Lower leg skin (tissue), 4 donors: ENCODE data around the gene AKT3. TPM values are rescaled to one million over a fixed set of nuclear protein-coding genes. Genes with fewer than 3 reads are reported as not detected.

Experiments used
- DNase-seq, 2 donors: peaks; one replicate each; pipeline ENCODE4 v3.0.0-alpha.2; 2019; ENCODE audit warnings: low spot score in 2 of 2
- H3K4me3 ChIP-seq: fragments of 200-600 bp; sonication (generic); 2 replicates; pipeline ENCODE4 v1.5.1; 2017; ENCODE audit warnings: mild to moderate bottlenecking, low read depth; ENCODE audit not compliant: poor library complexity, severe bottlenecking
- POLR2A ChIP-seq, 2 donors: fragments of 450-650 bp; IDR thresholded peaks; one replicate each; pipeline ENCODE4 v1.6.1; 2016 to 2017; ENCODE audit warnings: antibody characterized with exemption in 2 of 2, mild to moderate bottlenecking in 1 of 2, moderate library complexity in 1 of 2
- WGBS, 2 donors: methylation state at CpG; one replicate each; pipeline ENCODE4 v1.1.5; 2018; 5-methylcytosine and 5-hydroxymethylcytosine counted together
- intact Hi-C: fragments of 100-400 bp; cut with DNase I; formaldehyde crosslinking; loops from one replicate; pipeline ENCODE4 v1.15.0; 2023; ENCODE audit warnings: low total_unique reads
- total RNA-seq, 4 donors: library from RNA; depleted of rRNA; stranded (reverse); fragments of >200 nt; gene quantifications; one replicate each; pipeline ENCODE4 v1.1.0, GENCODE V29; 2016
- TF ChIP-seq, protein P1 (sequence below), 3 donors: fragments of 450-650 bp; IDR thresholded peaks; one replicate each; pipeline ENCODE4 v1.5.1; 2016; ENCODE audit warnings: antibody characterized with exemption in 3 of 3, mild to moderate bottlenecking in 3 of 3, moderate library complexity in 2 of 3

The AKT3 gene
- total RNA-seq, 4 donors from 2014 or later = 7.8 to 16.3 (median 10.4) TPM

- 95 to 96% methylated on average over 16 of the region's 16 CpGs for WGBS, 2 donors
- DNase-seq = no peak
- intact Hi-C loops = no loop called here
These were observed 366.1 kb downstream of the AKT3 start for GRCh38 chr1:243483952-243484351.

GRCh38 chr1:243483071-243483771 lies 366.8 kb downstream of the AKT3 start:
- H3K4me3 ChIP-seq = no peak overlapping the region
- WGBS, 2 donors = 18 to 21% methylated on average over 51 to 52 of the region's 60 CpGs
- no peak for DNase-seq
- intact Hi-C loops = no loop called here
- TF ChIP-seq, protein P1, sequence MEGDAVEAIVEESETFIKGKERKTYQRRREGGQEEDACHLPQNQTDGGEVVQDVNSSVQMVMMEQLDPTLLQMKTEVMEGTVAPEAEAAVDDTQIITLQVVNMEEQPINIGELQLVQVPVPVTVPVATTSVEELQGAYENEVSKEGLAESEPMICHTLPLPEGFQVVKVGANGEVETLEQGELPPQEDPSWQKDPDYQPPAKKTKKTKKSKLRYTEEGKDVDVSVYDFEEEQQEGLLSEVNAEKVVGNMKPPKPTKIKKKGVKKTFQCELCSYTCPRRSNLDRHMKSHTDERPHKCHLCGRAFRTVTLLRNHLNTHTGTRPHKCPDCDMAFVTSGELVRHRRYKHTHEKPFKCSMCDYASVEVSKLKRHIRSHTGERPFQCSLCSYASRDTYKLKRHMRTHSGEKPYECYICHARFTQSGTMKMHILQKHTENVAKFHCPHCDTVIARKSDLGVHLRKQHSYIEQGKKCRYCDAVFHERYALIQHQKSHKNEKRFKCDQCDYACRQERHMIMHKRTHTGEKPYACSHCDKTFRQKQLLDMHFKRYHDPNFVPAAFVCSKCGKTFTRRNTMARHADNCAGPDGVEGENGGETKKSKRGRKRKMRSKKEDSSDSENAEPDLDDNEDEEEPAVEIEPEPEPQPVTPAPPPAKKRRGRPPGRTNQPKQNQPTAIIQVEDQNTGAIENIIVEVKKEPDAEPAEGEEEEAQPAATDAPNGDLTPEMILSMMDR (IDR thresholded peaks at IDR 0.05) = no peak
- TF ChIP-seq POLR2A (IDR thresholded peaks at IDR 0.05) = no peak

More at GRCh38 chr1:243483952-243484351, 366.1 kb downstream of the AKT3 start:
- TF ChIP-seq POLR2A (IDR thresholded peaks at IDR 0.05) = no peak
- TF ChIP-seq, protein P1 (IDR thresholded peaks at IDR 0.05) = no peak
- H3K4me3 ChIP-seq = no peak overlapping the region

- intact Hi-C loops = no loop called here
- WGBS, 2 donors = 30 to 34% methylated on average over 21 to 25 of the region's 25 CpGs
- no peak overlapping the region for H3K4me3 ChIP-seq
These were observed 367.7 kb downstream of the AKT3 start for GRCh38 chr1:243482141-243483022.

GRCh38 chr1:243481101-243481500 lies 368.9 kb downstream of the AKT3 start:
- intact Hi-C loops = no loop called here
- TF ChIP-seq, protein P1 (IDR thresholded peaks at IDR 0.05) = no peak
- TF ChIP-seq POLR2A (IDR thresholded peaks at IDR 0.05) = no peak
- no peak overlapping the region for H3K4me3 ChIP-seq
- WGBS, 2 donors = 96 to 98% methylated on average over 5 of the region's 5 CpGs
- no peak for DNase-seq

More at GRCh38 chr1:243482141-243483022, 367.7 kb downstream of the AKT3 start:
- DNase-seq = no peak
- TF ChIP-seq POLR2A (IDR thresholded peaks at IDR 0.05) = no peak
- TF ChIP-seq, protein P1 (IDR thresholded peaks at IDR 0.05) = no peak

- intact Hi-C loops = no loop called here
- no peak for DNase-seq
- TF ChIP-seq, protein P1 (IDR thresholded peaks at IDR 0.05) = no peak
- TF ChIP-seq POLR2A (IDR thresholded peaks at IDR 0.05) = no peak
- H3K4me3 ChIP-seq = no peak overlapping the region
- WGBS, 2 donors = 88 to 89% methylated on average over 7 of the region's 7 CpGs
These were observed 372.2 kb downstream of the AKT3 start for GRCh38 chr1:243477731-243478290.
